GM18873 (cell line): ENCODE measurements around the gene ZBTB16.

Experiments used
- ATAC-seq: cut with Tn5 transposase; IDR thresholded peaks from one replicate; pipeline ENCODE4 v1.9.1; 2021; ENCODE audit warnings: mild to moderate bottlenecking, moderate library complexity, moderate number of reproducible peaks; ENCODE audit not compliant: unreplicated experiment, low FRiP score

The ZBTB16 gene

GRCh38 chr11:114285599-114285998, 226.1 kb downstream of the ZBTB16 start:
- no peak for ATAC-seq

GRCh38 chr11:114286229-114286628, 226.7 kb downstream of the ZBTB16 start:
- no peak for ATAC-seq

- ATAC-seq = no peak
Observed at GRCh38 chr11:114287154-114287553, 227.6 kb downstream of the ZBTB16 start.

GRCh38 chr11:114288136-114288535, 228.6 kb downstream of the ZBTB16 start:
- ATAC-seq = no peak

GRCh38 chr11:114289779-114290178, 230.3 kb downstream of the ZBTB16 start:
- ATAC-seq = no peak

- ATAC-seq = no peak
Observed at GRCh38 chr11:114290503-114291235, 231.2 kb downstream of the ZBTB16 start.

GRCh38 chr11:114291381-114291780, 231.9 kb downstream of the ZBTB16 start:
- ATAC-seq = no peak

GRCh38 chr11:114291842-114292680, 232.6 kb downstream of the ZBTB16 start:
- no peak for ATAC-seq

GRCh38 chr11:114293201-114293711, 233.7 kb downstream of the ZBTB16 start:
- ATAC-seq = no peak

GRCh38 chr11:114295676-114296604, 236.4 kb downstream of the ZBTB16 start, which contains the start of gene NNMT:
Gene NNMT (plus strand): TSS chr11:114296399. CDS start chr11:114296557, 158 bp downstream.
- ATAC-seq = no peak

GRCh38 chr11:114296605-114297372, 237.3 kb downstream of the ZBTB16 start:
- ATAC-seq = no peak

- no peak for ATAC-seq
Observed at GRCh38 chr11:114297806-114298709, 238.5 kb downstream of the ZBTB16 start.

- ATAC-seq = no peak
Observed at GRCh38 chr11:114298710-114299109, 239.2 kb downstream of the ZBTB16 start.
